ENCODE measurements around the gene MMP19.

MMP19 gene

DNA sequence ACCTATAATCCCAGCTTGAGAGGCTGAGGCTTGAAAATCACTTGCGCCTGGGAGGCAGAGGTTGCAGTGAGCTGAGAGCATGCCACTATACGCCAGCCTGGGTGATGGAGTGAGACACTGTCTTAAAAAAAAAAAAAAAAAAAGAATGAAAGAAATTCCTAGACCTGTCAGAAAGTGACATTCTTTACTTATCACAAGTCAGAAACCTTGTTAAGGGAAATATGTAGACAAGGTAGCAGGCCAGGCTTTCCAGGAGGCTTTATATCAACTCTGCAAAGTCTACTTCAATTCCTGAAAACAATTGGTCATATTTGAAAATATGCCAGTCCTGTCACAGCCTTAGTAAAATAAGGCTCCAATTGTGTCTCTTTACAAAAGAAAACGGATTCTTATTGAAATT lies 19.1 kb upstream of the MMP19 start:
- Histone ChIP-seq H3K27me3 (ENCODE audit: control insufficient read depth in 1 of 2, insufficient read depth in 2 of 2, low read length in 2 of 2) (no peaks in the 10 kb centered on the region), H3K9me3 (ENCODE audit: control insufficient read depth in 2 of 2, low read length in 2 of 2) (no peaks in the 10 kb centered on the region), H3K27ac (ENCODE audit: low read length) (no peak overlapping the region), H3K4me1 (ENCODE audit: control insufficient read depth, insufficient read depth, low read length) (no peaks in the 10 kb centered on the region), H3K36me3 (ENCODE audit: control insufficient read depth in 2 of 2, insufficient read depth in 2 of 2, low read length in 2 of 2) (no peaks in the 10 kb centered on the region), H3K9ac (ENCODE audit: low read length in 2 of 2) (no peak overlapping the region), H3K4me3 (ENCODE audit: low read length in 2 of 2) (no peak overlapping the region)

GRCh38 chr12:55861396-55861795 lies 18.7 kb upstream of the MMP19 start:
- H3K9me3 ChIP-seq (ENCODE audit: control insufficient read depth in 2 of 2, low read length in 2 of 2): no peaks in the 10 kb centered on the region
- no peaks in the 10 kb centered on the region for H3K27me3 ChIP-seq (ENCODE audit: control insufficient read depth in 1 of 2, insufficient read depth in 2 of 2, low read length in 2 of 2)
- no peaks in the 10 kb centered on the region for H3K36me3 ChIP-seq (ENCODE audit: control insufficient read depth in 2 of 2, insufficient read depth in 2 of 2, low read length in 2 of 2)
- H3K4me3 ChIP-seq (ENCODE audit: low read length in 2 of 2): no peak overlapping the region
- H3K27ac ChIP-seq (ENCODE audit: low read length): no peak overlapping the region
- H3K9ac ChIP-seq (ENCODE audit: low read length in 2 of 2): no peak overlapping the region
- no peaks in the 10 kb centered on the region for H3K4me1 ChIP-seq (ENCODE audit: control insufficient read depth, insufficient read depth, low read length)

GRCh38 chr12:55852740-55853139 lies 10.0 kb upstream of the MMP19 start:
- Histone ChIP-seq H3K9ac (ENCODE audit: low read length in 2 of 2) (no peak overlapping the region), H3K27ac (ENCODE audit: low read length) (no peak overlapping the region), H3K27me3 (ENCODE audit: control insufficient read depth in 1 of 2, insufficient read depth in 2 of 2, low read length in 2 of 2) (peaks cover 0 to 3% of the 10 kb centered on the region in 2 donors), H3K4me3 (ENCODE audit: low read length in 2 of 2) (no peak overlapping the region), H3K36me3 (ENCODE audit: control insufficient read depth in 2 of 2, insufficient read depth in 2 of 2, low read length in 2 of 2) (no peaks in the 10 kb centered on the region), H3K4me1 (ENCODE audit: control insufficient read depth, insufficient read depth, low read length) (no peaks in the 10 kb centered on the region), H3K9me3 (ENCODE audit: control insufficient read depth in 2 of 2, low read length in 2 of 2) (no peaks in the 10 kb centered on the region)

GRCh38 chr12:55850893-55851292 lies 8.2 kb upstream of the MMP19 start:
- H3K27me3 ChIP-seq (ENCODE audit: control insufficient read depth in 1 of 2, insufficient read depth in 2 of 2, low read length in 2 of 2): peaks cover 0 to 3% of the 10 kb centered on the region in 2 donors
- H3K27ac ChIP-seq (ENCODE audit: low read length): no peak overlapping the region
- H3K9ac ChIP-seq (ENCODE audit: low read length in 2 of 2): no peak overlapping the region
- H3K4me1 ChIP-seq (ENCODE audit: control insufficient read depth, insufficient read depth, low read length): peaks cover 7% of the 10 kb centered on the region
- H3K9me3 ChIP-seq (ENCODE audit: control insufficient read depth in 2 of 2, low read length in 2 of 2): no peaks in the 10 kb centered on the region
- H3K4me3 ChIP-seq (ENCODE audit: low read length in 2 of 2): no peak overlapping the region
- H3K36me3 ChIP-seq (ENCODE audit: control insufficient read depth in 2 of 2, insufficient read depth in 2 of 2, low read length in 2 of 2): no peaks in the 10 kb centered on the region

DNA sequence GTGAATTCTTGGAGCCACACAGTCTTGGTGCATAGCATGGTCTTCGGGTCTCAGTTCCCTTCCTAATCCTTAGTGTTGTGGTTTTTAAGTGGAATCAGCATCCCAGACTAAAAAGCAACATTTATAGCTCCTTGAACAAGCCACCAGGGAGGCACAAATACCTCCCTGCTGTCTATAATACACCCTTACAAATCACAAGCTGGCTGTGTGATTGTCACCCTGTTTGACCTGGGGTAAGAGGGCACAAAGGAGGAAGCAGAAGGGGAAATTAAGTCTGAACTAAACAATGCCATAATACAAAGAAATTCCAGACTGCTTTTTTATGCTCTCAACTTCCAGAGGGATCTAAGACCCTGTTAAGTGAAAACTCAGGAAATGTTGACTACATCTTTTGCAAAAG lies 7.7 kb upstream of the MMP19 start:
- Histone ChIP-seq H3K27ac (ENCODE audit: low read length) (no peak overlapping the region), H3K36me3 (ENCODE audit: control insufficient read depth in 2 of 2, insufficient read depth in 2 of 2, low read length in 2 of 2) (no peaks in the 10 kb centered on the region), H3K4me3 (ENCODE audit: low read length in 2 of 2) (no peak overlapping the region), H3K4me1 (ENCODE audit: control insufficient read depth, insufficient read depth, low read length) (peaks cover 7% of the 10 kb centered on the region), H3K27me3 (ENCODE audit: control insufficient read depth in 1 of 2, insufficient read depth in 2 of 2, low read length in 2 of 2) (peaks cover 0 to 3% of the 10 kb centered on the region in 2 donors), H3K9ac (ENCODE audit: low read length in 2 of 2) (no peak overlapping the region), H3K9me3 (ENCODE audit: control insufficient read depth in 2 of 2, low read length in 2 of 2) (no peaks in the 10 kb centered on the region)

GRCh38 chr12:55849616-55850343 lies 7.0 kb upstream of the MMP19 start:
- Histone ChIP-seq H3K36me3 (ENCODE audit: control insufficient read depth in 2 of 2, insufficient read depth in 2 of 2, low read length in 2 of 2) (no peaks in the 10 kb centered on the region), H3K9me3 (ENCODE audit: control insufficient read depth in 2 of 2, low read length in 2 of 2) (no peaks in the 10 kb centered on the region), H3K4me1 (ENCODE audit: control insufficient read depth, insufficient read depth, low read length) (peaks cover 7% of the 10 kb centered on the region), H3K9ac (ENCODE audit: low read length in 2 of 2) (no peak overlapping the region), H3K4me3 (ENCODE audit: low read length in 2 of 2) (no peak overlapping the region), H3K27ac (ENCODE audit: low read length) (no peak overlapping the region), H3K27me3 (ENCODE audit: control insufficient read depth in 1 of 2, insufficient read depth in 2 of 2, low read length in 2 of 2) (peaks cover 0 to 3% of the 10 kb centered on the region in 2 donors)

- Histone ChIP-seq H3K4me3 (ENCODE audit: low read length in 2 of 2) (no peak overlapping the region), H3K27me3 (ENCODE audit: control insufficient read depth in 1 of 2, insufficient read depth in 2 of 2, low read length in 2 of 2) (peaks cover 0 to 6% of the 10 kb centered on the region in 2 donors), H3K27ac (ENCODE audit: low read length) (peak overlapping the region; percentile 76), H3K9ac (ENCODE audit: low read length in 2 of 2) (peak overlapping the region; percentile 29 to 63), H3K9me3 (ENCODE audit: control insufficient read depth in 2 of 2, low read length in 2 of 2) (no peaks in the 10 kb centered on the region), H3K4me1 (ENCODE audit: control insufficient read depth, insufficient read depth, low read length) (peaks cover 7% of the 10 kb centered on the region), H3K36me3 (ENCODE audit: control insufficient read depth in 2 of 2, insufficient read depth in 2 of 2, low read length in 2 of 2) (no peaks in the 10 kb centered on the region)
Measured at GRCh38 chr12:55847603-55848291, 5.0 kb upstream of the MMP19 start.

- peak overlapping the region in 1 of 2 donors; percentile 63 for H3K9ac ChIP-seq (ENCODE audit: low read length in 2 of 2)
- no peaks in the 10 kb centered on the region for H3K36me3 ChIP-seq (ENCODE audit: control insufficient read depth in 2 of 2, insufficient read depth in 2 of 2, low read length in 2 of 2)
- no peak overlapping the region for H3K4me3 ChIP-seq (ENCODE audit: low read length in 2 of 2)
- peaks cover 7% of the 10 kb centered on the region for H3K4me1 ChIP-seq (ENCODE audit: control insufficient read depth, insufficient read depth, low read length)
- H3K27ac ChIP-seq (ENCODE audit: low read length): peak overlapping the region; percentile 76
- H3K9me3 ChIP-seq (ENCODE audit: control insufficient read depth in 2 of 2, low read length in 2 of 2): no peaks in the 10 kb centered on the region
- peaks cover 0 to 9% of the 10 kb centered on the region in 2 donors for H3K27me3 ChIP-seq (ENCODE audit: control insufficient read depth in 1 of 2, insufficient read depth in 2 of 2, low read length in 2 of 2)
Measured at GRCh38 chr12:55847033-55847432, 4.3 kb upstream of the MMP19 start.

DNA sequence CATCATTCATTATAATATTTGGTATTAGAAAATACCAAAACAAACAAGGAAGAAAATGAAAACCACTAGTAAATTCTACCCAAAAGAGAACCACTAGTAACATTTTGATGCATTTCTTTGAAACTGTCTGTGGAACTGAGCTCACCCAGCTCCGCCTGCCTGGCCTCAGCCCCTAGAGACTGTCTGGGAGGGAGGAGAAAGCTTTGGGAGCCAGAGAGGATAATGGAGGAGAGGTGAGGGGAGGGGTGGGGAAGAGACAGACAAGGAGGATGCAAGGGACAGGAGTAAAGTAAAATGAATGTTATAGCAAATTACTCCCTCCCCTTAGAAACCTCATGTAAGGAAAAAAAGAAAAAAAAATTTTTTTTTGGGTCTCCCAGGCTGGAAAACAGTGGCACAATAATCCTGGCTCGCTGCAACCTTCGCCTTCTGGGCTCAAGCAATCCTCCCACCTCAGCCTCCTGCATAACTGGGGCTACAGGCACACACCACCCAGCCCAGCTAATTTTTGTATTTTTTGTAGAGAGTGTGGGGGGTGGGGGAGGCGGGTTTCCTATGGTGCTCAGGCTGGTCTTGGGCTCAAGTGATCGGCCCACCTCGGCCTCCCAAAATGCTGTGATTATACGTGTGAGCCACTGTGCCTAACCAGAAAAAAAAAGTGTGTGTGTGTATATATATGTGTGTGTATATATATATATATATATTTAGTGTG lies 3.2 kb upstream of the MMP19 start:
- peaks cover 7% of the 10 kb centered on the region for H3K4me1 ChIP-seq (ENCODE audit: control insufficient read depth, insufficient read depth, low read length)
- no peaks in the 10 kb centered on the region for H3K9me3 ChIP-seq (ENCODE audit: control insufficient read depth in 2 of 2, low read length in 2 of 2)
- peak overlapping the region; percentile 11 for H3K27ac ChIP-seq (ENCODE audit: low read length)

DNA sequence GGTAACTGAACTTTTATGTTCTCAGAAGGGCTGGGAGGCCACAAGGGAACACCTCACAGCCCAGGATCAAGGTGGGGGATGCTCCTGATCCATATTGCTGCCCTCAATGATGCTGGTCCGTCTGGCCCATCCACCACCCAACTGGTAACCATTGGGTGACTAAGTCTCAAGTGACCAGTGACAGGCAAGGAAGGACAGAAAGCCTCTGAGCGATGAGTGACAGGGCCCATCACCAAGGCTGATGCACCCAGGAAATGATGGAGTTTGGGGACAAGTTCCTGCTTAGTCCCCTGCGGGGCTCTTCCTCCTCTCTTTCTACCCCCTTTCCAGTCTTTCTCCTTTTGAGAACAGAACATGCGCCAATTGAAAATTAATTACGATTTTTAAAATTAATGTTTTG lies 2.6 kb upstream of the MMP19 start:
- no peak overlapping the region for H3K9ac ChIP-seq (ENCODE audit: low read length in 2 of 2)
- H3K27ac ChIP-seq (ENCODE audit: low read length): peak overlapping the region; percentile 11
- H3K4me1 ChIP-seq (ENCODE audit: control insufficient read depth, insufficient read depth, low read length): peaks cover 7% of the 10 kb centered on the region
- no peaks in the 10 kb centered on the region for H3K36me3 ChIP-seq (ENCODE audit: control insufficient read depth in 2 of 2, insufficient read depth in 2 of 2, low read length in 2 of 2)
- H3K27me3 ChIP-seq (ENCODE audit: control insufficient read depth in 1 of 2, insufficient read depth in 2 of 2, low read length in 2 of 2): peaks cover 0 to 6% of the 10 kb centered on the region in 2 donors
- no peak overlapping the region for H3K4me3 ChIP-seq (ENCODE audit: low read length in 2 of 2)
- H3K9me3 ChIP-seq (ENCODE audit: control insufficient read depth in 2 of 2, low read length in 2 of 2): no peaks in the 10 kb centered on the region

More for the DNA sequence above, 3.2 kb upstream of the MMP19 start:
- peaks cover 0 to 9% of the 10 kb centered on the region in 2 donors for H3K27me3 ChIP-seq (ENCODE audit: control insufficient read depth in 1 of 2, insufficient read depth in 2 of 2, low read length in 2 of 2)
- no peak overlapping the region for H3K9ac ChIP-seq (ENCODE audit: low read length in 2 of 2)
- H3K4me3 ChIP-seq (ENCODE audit: low read length in 2 of 2): no peak overlapping the region
- H3K36me3 ChIP-seq (ENCODE audit: control insufficient read depth in 2 of 2, insufficient read depth in 2 of 2, low read length in 2 of 2): no peaks in the 10 kb centered on the region
